Astrocyte of the cerebellum (primary cell): ENCODE results near the gene AIMP1.

Experiments used
- DNase-seq: peaks from one replicate; pipeline ENCODE4 v3.0.0-alpha.2; 2011; ENCODE audit warnings: low read depth
- H3K4me3 ChIP-seq: 2 replicates; pipeline ENCODE4 v1.5.1; 2011; ENCODE audit warnings: mild to moderate bottlenecking, low read depth, low read length, moderate library complexity
- CTCF ChIP-seq: IDR thresholded peaks from 2 replicates; pipeline ENCODE4 v1.5.1; 2012; ENCODE audit warnings: low read length, low read depth, moderate library complexity, mild to moderate bottlenecking; ENCODE audit errors: missing control alignments
- in situ Hi-C: cut with HindIII; loops from 2 replicates; pipeline ENCODE4 v1.10.0; 2017; ENCODE audit warnings: low sequenced_read_pairs

Gene AIMP1

GRCh38 chr4:106329041-106329618 lies 12.8 kb downstream of the AIMP1 start:
- in situ Hi-C loops, result no loop called here
- peak; percentile 45 for DNase-seq
- H3K4me3 ChIP-seq, result no peak overlapping the region
- TF ChIP-seq CTCF, result peak; percentile 77

DNA sequence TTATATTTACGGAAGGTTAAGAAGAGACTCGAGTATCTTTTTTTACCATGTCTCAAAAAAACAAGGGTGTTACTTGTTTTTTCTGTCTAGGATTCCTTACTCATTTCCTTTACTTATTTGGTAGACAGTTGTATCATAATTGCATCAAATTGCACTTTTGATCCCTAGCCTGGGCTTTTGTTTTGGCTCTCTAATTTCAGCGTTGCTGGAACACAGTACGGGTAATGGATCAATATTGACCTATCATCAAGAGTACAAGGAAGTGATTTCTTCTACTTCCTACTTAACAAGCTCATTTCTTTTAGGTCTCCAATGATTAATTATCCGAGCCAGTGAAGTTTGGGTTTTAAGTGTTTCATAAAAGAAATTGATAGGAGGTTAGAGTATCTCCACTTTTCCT lies 16.8 kb downstream of the AIMP1 start:
- no peak overlapping the region for H3K4me3 ChIP-seq
- no peak for DNase-seq
- no peak for TF ChIP-seq CTCF
- in situ Hi-C loops, result no loop called here

GRCh38 chr4:106334741-106335470 lies 18.6 kb downstream of the AIMP1 start:
- TF ChIP-seq CTCF, result no peak
- in situ Hi-C loops, result no loop called here
- no peak for DNase-seq
- H3K4me3 ChIP-seq, result no peak overlapping the region

- H3K4me3 ChIP-seq, result no peak overlapping the region
- DNase-seq, result no peak
- no peak for TF ChIP-seq CTCF
- in situ Hi-C loops, result no loop called here
Observed at GRCh38 chr4:106336618-106337017, 20.3 kb downstream of the AIMP1 start.

- no peak overlapping the region for H3K4me3 ChIP-seq
- no peak for DNase-seq
- in situ Hi-C loops, result no loop called here
- no peak for TF ChIP-seq CTCF
Observed at GRCh38 chr4:106337916-106338315, 21.6 kb downstream of the AIMP1 start.

DNA sequence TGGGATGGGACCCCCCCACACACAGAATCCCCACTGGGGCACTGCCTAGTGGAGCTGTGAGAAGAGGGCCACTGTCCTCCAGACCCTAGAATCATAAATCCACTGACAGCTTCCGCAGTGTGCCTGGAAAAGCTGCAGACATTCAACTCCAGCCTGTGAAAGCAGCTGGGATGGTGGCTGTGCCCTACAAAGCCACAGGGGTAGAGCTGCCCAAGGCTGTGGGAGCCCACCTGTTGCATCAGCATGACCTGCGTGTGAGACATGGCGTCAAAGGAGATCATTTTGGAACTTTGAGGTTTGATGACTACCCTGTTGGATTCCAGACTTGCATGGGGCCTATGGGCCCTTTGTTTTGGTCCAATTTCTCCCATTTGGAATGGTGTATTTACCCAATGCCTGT lies 22.3 kb downstream of the AIMP1 start:
- TF ChIP-seq CTCF, result no peak
- no peak overlapping the region for H3K4me3 ChIP-seq
- DNase-seq, result no peak
- in situ Hi-C loops, result no loop called here

GRCh38 chr4:106339431-106339830 lies 23.1 kb downstream of the AIMP1 start:
- TF ChIP-seq CTCF, result no peak
- no peak for DNase-seq
- no peak overlapping the region for H3K4me3 ChIP-seq
- in situ Hi-C loops, result no loop called here
